Adrenal gland (tissue), 5 donors: ENCODE results near the gene THRB.

ENCODE experiments used
- POLR2A ChIP-seq, 2 donors: fragments of 450-650 bp; IDR thresholded peaks; one replicate each; pipeline ENCODE4 v1.6.1; 2017; ENCODE audit warnings: antibody characterized with exemption in 2 of 2, mild to moderate bottlenecking in 2 of 2, moderate library complexity in 1 of 2
- TF ChIP-seq, protein P1 (sequence below), 6 experiments: fragments of 450-650 bp in 4 of 6; fragments of 200-600 bp in 2 of 6; sonication (generic) in 1 of 6; IDR thresholded peaks; 1 replicate in 5 of 6; 2 replicates in 1 of 6; pipeline versions ENCODE4 v1.5.1 to v1.8.0; 2016 to 2021; ENCODE audit warnings: antibody characterized with exemption in 6 of 6, mild to moderate bottlenecking in 2 of 6, moderate library complexity in 1 of 6
- donor health status: DM: no; HTN: no; CAD: no.

DNA sequence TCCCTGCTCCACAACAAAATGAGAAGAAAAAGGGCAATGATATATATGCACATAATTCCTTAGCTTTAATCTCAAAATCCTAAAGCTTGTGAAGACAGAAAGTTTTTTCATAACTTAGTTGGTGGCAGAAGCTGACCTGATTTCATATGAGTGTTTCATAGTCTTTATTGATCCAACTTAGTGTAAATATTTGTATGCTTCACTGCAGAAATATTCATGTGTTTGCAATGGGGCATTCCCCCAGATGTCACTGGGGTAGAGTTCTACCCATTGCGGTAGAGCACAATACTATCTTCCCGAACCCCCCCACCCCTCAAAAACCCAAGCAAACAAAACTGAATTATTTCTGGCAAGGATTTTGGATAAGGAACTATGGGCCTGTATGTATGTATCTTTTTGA lies 221.2 kb downstream of the THRB start:
- TF ChIP-seq, protein P1, sequence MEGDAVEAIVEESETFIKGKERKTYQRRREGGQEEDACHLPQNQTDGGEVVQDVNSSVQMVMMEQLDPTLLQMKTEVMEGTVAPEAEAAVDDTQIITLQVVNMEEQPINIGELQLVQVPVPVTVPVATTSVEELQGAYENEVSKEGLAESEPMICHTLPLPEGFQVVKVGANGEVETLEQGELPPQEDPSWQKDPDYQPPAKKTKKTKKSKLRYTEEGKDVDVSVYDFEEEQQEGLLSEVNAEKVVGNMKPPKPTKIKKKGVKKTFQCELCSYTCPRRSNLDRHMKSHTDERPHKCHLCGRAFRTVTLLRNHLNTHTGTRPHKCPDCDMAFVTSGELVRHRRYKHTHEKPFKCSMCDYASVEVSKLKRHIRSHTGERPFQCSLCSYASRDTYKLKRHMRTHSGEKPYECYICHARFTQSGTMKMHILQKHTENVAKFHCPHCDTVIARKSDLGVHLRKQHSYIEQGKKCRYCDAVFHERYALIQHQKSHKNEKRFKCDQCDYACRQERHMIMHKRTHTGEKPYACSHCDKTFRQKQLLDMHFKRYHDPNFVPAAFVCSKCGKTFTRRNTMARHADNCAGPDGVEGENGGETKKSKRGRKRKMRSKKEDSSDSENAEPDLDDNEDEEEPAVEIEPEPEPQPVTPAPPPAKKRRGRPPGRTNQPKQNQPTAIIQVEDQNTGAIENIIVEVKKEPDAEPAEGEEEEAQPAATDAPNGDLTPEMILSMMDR (IDR thresholded peaks at IDR 0.05): no peak
- TF ChIP-seq POLR2A (IDR thresholded peaks at IDR 0.05): no peak
